H1 (cell line): ENCODE results near the gene POLR2C. TPM values are rescaled to one million over a fixed set of nuclear protein-coding genes. Genes with fewer than 3 reads are reported as not detected.

Source experiments
- CBX8 ChIP-seq: fragments of 300-800, 300-1000 bp; sonication (generic); IDR thresholded peaks from 2 replicates; pipeline ENCODE4 v1.7.1; 2016; ENCODE audit warnings: low read depth, low read length, borderline replicate concordance
- EZH2 ChIP-seq: fragments of 200-600 bp; sonication (generic); IDR thresholded peaks from 2 replicates; pipeline ENCODE4 v1.7.1; 2012; ENCODE audit warnings: low read depth, mild to moderate bottlenecking, moderate library complexity, low read length, inconsistent platforms; ENCODE audit not compliant: severe bottlenecking
- FOSL1 ChIP-seq: IDR thresholded peaks from 2 replicates; pipeline ENCODE4 v1.6.1; 2011; ENCODE audit warnings: mild to moderate bottlenecking, low read depth, low read length, moderate library complexity; ENCODE audit not compliant: insufficient read depth
- polyA plus RNA-seq, 7 experiments: library from polyadenylated mRNA; depleted of rRNA in 3 of 7; stranded (reverse) in 5 of 7; unstranded in 2 of 7; fragments of >200 nt in 5 of 7; fragments of 200-250 nt in 2 of 7; gene quantifications; 1 replicate in 5 of 7; 2 replicates in 1 of 7; 4 replicates in 1 of 7; pipeline versions ENCODE4 v1.2.1 to v1.2.3, GENCODE V29; 2011 to 2013; ENCODE audit warnings: missing spikeins in 2 of 7, mixed read lengths in 2 of 7
- total RNA-seq: library from RNA; stranded (reverse); fragmentation: NEBNext Ultra II Directional; extraction: Animal tissue kit (Norgen Biotek cat#: 25700); gene quantifications from 2 replicates; pipeline ENCODE4 v1.2.1, GENCODE V29; 2021
- TF ChIP-seq, protein P1 (sequence below): fragments of 300-600 bp; sonication (generic); IDR thresholded peaks from 2 replicates; pipeline ENCODE4 v1.7.1; 2012; ENCODE audit warnings: low read length, moderate library complexity, mild to moderate bottlenecking, inconsistent platforms; ENCODE audit not compliant: insufficient replicate concordance

Gene POLR2C
- total and polyA plus RNA-seq, 2 of the 8 experiments (the other 6 are each of a cell fraction or from before 2014, with no cell fraction given), result 72.5 to 132 TPM

DNA sequence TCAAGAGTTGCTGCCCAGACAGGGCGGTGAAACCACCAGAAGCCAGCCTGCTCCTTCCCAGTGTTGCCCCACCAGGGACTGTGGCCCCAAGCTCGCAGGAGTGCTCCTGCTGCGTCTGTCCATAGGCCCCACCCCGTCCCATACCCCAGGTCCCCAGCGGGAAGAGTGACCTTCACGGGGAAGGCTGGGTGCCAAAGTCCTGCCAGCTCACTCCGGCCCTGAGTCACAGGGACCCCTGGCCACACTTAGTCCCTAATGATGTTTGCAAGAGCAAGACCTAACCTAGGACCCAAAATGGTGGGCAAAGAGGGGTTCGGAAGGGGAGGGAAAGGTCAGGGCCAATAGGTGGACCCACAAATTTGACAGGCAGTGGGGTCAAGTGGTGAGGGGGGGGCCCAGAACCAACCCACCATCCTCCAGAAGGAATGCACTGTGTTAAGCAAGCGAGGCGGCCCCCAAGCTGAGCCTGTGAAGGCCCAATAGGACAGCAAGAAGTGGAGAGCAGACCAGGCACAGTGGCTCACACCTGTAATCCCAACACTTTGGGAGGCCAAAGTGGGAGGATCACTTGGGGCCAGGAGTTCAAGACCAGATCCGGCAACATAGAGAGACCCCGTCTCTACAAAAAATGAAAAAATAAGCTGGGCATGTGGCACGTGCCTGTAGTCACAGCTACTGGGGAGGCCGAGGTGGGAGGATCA, 20.5 kb downstream of the POLR2C start (continued):
- TF ChIP-seq, protein P1, sequence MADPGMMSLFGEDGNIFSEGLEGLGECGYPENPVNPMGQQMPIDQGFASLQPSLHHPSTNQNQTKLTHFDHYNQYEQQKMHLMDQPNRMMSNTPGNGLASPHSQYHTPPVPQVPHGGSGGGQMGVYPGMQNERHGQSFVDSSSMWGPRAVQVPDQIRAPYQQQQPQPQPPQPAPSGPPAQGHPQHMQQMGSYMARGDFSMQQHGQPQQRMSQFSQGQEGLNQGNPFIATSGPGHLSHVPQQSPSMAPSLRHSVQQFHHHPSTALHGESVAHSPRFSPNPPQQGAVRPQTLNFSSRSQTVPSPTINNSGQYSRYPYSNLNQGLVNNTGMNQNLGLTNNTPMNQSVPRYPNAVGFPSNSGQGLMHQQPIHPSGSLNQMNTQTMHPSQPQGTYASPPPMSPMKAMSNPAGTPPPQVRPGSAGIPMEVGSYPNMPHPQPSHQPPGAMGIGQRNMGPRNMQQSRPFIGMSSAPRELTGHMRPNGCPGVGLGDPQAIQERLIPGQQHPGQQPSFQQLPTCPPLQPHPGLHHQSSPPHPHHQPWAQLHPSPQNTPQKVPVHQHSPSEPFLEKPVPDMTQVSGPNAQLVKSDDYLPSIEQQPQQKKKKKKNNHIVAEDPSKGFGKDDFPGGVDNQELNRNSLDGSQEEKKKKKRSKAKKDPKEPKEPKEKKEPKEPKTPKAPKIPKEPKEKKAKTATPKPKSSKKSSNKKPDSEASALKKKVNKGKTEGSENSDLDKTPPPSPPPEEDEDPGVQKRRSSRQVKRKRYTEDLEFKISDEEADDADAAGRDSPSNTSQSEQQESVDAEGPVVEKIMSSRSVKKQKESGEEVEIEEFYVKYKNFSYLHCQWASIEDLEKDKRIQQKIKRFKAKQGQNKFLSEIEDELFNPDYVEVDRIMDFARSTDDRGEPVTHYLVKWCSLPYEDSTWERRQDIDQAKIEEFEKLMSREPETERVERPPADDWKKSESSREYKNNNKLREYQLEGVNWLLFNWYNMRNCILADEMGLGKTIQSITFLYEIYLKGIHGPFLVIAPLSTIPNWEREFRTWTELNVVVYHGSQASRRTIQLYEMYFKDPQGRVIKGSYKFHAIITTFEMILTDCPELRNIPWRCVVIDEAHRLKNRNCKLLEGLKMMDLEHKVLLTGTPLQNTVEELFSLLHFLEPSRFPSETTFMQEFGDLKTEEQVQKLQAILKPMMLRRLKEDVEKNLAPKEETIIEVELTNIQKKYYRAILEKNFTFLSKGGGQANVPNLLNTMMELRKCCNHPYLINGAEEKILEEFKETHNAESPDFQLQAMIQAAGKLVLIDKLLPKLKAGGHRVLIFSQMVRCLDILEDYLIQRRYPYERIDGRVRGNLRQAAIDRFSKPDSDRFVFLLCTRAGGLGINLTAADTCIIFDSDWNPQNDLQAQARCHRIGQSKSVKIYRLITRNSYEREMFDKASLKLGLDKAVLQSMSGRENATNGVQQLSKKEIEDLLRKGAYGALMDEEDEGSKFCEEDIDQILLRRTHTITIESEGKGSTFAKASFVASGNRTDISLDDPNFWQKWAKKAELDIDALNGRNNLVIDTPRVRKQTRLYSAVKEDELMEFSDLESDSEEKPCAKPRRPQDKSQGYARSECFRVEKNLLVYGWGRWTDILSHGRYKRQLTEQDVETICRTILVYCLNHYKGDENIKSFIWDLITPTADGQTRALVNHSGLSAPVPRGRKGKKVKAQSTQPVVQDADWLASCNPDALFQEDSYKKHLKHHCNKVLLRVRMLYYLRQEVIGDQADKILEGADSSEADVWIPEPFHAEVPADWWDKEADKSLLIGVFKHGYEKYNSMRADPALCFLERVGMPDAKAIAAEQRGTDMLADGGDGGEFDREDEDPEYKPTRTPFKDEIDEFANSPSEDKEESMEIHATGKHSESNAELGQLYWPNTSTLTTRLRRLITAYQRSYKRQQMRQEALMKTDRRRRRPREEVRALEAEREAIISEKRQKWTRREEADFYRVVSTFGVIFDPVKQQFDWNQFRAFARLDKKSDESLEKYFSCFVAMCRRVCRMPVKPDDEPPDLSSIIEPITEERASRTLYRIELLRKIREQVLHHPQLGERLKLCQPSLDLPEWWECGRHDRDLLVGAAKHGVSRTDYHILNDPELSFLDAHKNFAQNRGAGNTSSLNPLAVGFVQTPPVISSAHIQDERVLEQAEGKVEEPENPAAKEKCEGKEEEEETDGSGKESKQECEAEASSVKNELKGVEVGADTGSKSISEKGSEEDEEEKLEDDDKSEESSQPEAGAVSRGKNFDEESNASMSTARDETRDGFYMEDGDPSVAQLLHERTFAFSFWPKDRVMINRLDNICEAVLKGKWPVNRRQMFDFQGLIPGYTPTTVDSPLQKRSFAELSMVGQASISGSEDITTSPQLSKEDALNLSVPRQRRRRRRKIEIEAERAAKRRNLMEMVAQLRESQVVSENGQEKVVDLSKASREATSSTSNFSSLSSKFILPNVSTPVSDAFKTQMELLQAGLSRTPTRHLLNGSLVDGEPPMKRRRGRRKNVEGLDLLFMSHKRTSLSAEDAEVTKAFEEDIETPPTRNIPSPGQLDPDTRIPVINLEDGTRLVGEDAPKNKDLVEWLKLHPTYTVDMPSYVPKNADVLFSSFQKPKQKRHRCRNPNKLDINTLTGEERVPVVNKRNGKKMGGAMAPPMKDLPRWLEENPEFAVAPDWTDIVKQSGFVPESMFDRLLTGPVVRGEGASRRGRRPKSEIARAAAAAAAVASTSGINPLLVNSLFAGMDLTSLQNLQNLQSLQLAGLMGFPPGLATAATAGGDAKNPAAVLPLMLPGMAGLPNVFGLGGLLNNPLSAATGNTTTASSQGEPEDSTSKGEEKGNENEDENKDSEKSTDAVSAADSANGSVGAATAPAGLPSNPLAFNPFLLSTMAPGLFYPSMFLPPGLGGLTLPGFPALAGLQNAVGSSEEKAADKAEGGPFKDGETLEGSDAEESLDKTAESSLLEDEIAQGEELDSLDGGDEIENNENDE, result no peak
- no peak for TF ChIP-seq FOSL1
- TF ChIP-seq CBX8, result no peak
- no peak for TF ChIP-seq EZH2
- TF ChIP-seq, all 59 proteins: peak for 0
